NCI-H1694 treated with DMSO at 0.1 percent for 48 hours (cell line): Measurements from ENCODE around the gene HTT.

Experiments used
- DNase-seq: peaks from one replicate; lab custom pipeline; 2025; lab: John Stamatoyannopoulos, UW

HTT gene

GRCh38 chr4:3174371-3175338 lies 100.2 kb downstream of the HTT start:
- no peak for DNase-seq

DNA sequence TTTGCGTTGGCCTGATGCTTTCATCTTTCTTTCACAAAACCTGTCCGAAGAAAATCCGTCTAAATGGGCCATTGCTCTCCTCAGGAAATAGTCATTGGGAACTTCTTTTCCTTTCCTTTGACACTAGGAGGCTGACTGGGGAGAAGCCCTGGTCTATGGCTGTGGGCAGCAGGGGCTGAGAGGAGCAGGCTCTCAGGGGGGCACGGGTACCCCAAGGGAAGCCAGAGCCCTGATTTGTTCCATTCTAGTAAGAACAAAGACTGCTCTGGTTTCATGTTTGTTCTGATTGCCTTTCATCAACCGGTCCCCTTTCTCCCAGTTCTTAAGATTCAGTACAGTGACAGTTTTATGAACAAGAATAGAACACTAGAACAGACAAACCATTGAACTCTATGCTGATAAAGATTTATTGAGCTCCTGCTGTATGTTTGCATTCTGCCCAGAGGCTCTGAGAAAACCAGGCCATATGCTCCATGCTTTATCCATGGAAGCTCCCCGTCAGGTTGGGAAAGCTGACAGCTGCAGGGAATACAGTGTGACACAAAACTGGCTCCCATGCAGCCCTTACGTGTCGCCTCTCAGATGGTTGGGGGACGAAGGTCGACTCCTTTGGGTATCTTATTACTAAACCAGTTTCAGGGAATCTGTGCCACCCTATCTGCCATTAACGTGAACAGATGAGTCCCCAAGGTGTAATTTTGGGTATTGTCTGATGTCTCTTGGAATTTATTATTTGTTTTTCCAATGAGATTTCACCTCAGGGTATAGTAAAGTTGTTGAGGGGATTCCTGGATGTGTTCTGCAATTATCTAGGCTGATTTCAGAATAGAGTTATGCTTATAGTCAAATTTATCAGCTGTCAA lies 102.1 kb downstream of the HTT start:
- DNase-seq: peak; percentile 89

- peak; percentile 16 for DNase-seq
Observed at GRCh38 chr4:3177426-3177825, 102.9 kb downstream of the HTT start.

DNA sequence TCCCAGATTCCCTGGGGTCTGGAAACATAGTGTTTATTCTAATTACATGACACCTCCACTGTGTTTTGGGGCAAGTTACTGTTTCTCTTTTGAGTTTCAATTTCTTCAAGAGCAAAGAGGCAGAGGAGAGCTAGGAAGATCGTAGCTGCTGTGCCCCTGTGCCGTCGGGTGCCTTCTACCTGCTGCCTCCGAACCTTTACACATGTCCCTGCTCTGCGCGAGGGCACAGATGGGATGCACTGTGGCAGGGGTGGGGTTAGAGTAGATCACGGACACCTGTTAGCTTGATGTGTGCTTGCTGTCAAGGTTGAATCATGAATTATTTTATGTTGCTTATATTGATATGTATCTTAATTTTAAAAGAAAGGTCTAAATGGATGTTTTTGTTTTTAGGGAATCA lies 103.4 kb downstream of the HTT start:
- DNase-seq: peak; percentile 19

DNA sequence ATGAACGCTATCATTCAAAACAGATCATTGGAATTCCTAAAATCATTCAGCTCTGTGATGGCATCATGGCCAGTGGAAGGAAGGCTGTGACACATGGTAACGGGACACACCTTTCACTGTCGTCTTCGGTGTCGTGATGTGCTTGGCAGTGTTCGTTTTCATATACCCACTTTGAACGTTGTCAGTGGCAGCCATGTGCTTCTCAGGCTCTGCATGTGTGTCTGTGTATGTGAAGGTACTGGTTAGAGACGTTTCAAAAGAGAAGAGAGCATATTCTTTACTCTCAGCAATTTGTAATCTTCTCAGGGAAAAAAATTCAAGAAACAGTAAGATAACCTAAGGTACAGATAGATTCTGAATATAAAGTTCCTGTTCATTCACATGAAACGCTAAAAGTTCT lies 103.9 kb downstream of the HTT start:
- DNase-seq: no peak

- no peak for DNase-seq
Observed at GRCh38 chr4:3179126-3179706, 104.7 kb downstream of the HTT start.

GRCh38 chr4:3183008-3183407 lies 108.5 kb downstream of the HTT start:
- no peak for DNase-seq

GRCh38 chr4:3184725-3185124 lies 110.2 kb downstream of the HTT start:
- no peak for DNase-seq

DNA sequence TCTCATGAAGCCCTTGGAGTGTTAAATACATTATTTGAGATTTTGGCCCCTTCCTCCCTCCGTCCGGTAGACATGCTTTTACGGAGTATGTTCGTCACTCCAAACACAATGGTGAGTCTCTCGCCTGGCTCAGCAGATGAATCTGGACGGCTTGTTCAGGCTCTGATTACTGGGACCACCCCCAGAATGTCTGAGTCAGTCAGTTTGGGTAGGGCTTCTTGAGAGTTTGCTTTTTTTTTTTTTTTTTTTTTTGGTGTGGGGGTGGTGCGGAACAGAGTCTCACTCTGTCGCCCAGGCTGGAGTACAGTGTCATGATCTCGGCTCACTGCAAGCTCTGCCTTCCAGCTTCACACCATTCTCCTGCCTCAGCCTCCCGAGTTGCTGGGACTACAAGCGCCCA lies 112.1 kb downstream of the HTT start:
- no peak for DNase-seq

- DNase-seq: no peak
Observed at GRCh38 chr4:3188118-3188517, 113.6 kb downstream of the HTT start.

DNA sequence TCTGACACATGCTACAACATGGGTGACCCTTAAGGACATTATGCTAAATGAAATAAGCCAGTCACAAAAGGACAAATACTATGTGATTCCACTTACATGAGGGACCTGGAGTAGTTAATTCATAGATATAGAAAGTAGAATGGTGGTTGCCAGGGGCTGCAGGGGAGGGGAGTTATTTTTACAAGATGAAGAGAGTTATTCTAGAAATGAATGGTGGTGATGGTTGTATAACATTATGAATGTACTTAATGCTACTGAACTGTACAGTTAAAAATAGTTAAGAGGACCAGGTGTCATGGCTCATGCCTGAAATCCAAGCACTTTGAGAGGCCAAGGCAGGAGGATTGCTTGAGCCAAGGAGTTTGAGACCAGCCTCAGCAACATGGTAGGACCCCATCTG lies 115.0 kb downstream of the HTT start:
- no peak for DNase-seq

DNA sequence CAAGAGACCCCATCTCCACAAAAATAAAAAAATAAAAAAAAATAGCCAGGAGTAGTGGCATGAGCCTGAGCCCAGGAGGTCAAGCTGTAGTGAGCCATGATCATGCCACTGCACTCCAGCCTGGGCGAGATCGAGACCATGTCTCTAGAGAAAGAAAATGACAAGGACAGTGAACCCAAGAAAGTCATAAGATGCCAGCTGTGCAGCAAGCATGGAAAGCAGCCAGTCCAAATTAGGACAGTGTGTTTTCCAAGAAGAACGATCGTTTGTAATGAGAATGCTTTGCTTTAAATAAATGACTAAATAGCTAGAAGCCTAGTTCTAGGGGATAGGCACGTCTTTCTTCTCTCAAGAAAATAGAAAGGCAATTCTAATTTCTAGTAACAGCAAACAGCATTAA lies 116.1 kb downstream of the HTT start:
- DNase-seq: no peak

DNA sequence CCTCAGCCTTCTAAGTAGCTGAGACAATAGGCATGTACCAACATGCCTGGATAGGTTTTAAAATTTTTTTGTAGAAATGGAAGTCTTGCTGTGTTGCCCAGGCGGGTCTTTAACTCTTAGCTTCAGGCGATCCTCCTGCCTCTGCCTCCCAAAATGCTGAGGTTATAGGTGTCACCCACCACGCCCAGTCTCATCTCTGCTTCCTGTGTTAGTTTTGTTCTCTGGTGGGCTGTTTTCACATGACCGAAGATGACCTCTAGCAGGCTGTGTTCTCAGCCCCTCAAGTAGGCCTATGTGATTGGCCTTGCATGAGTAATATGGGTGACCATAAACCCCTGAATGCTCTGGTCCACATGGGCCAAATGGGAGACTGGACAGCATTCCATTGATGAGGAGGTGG lies 117.7 kb downstream of the HTT start:
- no peak for DNase-seq

- no peak for DNase-seq
Observed at GRCh38 chr4:3192827-3193226, 118.3 kb downstream of the HTT start.

DNA sequence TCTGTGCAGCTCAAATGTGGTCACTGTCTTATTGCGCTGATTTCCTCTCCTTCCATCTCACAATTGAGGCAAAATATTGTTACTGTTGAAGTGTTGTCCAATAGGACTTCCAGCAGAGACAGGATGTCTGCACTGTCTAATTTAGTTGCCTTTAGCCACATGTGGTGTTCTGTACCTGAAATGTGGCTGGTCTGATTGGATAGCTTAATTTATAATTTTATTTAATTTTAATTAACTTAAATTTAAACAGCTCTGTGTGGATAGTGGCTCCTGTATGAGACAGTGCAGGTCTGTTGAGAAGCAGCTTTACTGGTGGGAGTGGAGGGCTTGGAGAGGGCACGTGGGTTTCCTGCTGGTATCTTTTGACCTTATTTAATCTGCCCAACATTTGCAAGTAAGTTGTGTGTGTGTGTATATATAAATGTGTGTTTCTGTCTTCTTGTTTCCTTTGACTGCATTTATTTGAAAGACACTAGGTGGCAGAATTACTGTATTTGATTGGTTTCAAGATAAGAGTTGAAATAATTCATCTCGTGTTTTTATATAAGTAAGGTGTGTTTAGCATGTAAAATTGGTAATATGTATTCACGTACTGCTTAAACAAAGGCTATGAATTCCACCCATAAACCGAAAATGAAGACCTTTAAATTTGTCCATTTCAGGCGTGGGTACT lies 119.2 kb downstream of the HTT start:
- DNase-seq: peak; percentile 5

DNA sequence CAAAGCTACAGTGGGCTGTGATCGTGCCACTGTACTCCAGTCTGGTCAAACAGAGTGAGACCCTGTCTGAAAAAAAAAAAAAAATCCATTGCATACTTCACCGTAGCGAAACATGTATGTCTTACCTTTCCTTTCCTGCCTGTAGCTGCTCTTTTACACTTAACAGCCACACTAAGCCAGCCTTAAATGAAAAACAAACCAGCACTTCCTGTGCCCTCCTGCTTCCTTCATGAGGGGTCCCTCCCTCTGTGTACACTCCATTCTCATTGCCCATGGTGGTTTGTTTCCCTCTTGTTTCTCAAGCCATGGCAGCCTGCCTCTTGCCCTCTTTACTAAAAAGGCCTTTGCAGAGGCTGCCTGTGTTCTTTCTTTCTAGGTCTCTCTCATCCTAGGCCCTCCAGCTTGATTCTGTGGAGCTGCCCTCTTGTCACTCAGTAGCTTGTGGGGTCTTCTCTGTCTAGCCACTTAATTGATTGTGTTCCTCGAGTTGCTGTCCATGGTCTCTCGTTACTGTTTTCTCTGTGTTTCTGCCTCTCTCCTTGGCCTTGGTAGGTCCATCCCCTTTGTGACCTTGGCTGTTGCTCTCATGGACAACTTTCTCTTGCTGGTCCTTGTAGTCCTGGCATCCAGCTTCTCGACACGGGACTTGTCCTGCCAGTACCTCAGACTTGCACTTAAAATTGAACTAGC lies 122.3 kb downstream of the HTT start:
- no peak for DNase-seq

DNA sequence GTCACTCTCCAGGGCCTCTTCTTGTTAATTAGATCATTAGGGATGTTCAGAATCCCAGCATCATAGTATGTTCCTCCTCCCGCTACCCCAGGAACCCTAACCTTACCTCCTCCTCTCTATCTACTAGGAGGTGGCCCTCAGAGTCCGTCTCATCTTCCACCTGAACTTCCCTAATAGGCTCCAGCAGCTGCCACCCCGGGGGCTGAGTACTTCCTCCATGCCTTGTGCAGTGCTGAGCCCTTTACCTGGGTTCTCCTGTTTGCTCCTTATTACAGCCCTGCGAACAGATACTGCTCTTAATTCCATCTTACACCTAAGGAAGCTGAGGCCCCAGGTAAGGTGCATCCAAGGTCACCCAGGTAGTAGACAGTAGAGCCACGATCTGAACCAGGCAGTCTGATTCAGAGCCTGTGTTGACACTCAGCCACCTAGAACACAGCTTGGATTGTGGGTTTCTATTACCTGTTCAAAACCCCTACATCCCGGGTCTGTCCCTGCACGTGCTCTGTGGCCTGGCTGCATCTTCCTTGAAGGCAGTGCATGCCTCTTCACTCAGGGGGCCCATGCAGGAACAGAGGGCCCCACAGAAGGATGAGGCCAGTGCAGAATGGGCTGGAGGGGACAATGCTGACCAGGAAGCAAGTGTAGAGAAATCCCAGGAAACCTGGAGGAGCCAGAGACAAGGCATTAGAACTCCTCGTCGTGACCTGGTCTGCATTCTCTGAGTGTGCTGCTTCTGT lies 123.1 kb downstream of the HTT start:
- DNase-seq: no peak

DNA sequence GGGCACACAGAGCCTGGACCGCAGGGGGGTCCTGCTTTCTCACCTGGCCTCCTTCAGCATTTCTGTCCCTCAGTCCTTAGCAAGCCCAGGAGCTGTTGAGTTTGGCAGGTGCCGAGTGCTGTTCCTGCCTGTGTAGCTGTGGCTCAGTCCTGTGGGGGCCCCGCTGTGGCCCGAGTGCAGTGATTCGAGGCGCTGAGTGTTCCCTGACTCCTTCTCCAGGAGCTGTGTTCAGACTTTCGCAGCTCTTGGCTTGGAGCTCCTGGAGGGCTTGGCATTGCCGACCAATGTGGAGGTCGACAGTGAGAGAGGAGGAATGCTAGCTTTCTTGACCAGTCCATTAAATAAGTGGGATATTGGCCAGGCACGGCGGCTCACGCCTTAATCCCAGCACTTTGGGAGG lies 124.4 kb downstream of the HTT start:
- no peak for DNase-seq

DNA sequence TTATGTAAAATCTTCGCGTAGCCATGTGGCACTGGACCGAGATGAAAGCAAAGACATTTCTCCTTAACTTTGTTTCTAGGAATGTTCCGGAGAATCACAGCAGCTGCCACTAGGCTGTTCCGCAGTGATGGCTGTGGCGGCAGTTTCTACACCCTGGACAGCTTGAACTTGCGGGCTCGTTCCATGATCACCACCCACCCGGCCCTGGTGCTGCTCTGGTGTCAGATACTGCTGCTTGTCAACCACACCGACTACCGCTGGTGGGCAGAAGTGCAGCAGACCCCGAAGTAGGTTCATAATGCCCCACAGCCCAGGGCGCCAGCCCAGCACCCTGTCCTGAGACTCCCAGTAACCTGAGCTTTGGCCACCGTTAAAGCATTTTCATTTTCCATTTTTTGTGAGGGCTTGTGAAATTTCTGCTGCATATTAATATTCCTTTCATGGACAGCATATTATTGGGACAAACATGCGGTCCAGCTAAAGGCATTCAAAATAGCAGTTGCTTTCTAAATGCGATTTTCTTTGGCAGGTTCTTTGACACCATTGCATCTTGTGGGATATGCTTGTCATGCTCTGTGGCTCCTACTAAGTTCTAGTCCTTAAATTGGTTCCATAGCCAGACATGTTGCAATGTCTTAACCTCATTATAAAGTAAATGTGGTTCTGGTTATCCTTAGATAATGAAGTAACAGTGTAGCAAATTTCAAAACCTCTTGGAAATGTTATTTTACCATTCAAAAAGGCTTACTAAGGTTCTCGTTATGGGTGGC lies 125.4 kb downstream of the HTT start:
- no peak for DNase-seq
